Measurements from ENCODE around the gene HOXB8.

The HOXB8 gene

DNA sequence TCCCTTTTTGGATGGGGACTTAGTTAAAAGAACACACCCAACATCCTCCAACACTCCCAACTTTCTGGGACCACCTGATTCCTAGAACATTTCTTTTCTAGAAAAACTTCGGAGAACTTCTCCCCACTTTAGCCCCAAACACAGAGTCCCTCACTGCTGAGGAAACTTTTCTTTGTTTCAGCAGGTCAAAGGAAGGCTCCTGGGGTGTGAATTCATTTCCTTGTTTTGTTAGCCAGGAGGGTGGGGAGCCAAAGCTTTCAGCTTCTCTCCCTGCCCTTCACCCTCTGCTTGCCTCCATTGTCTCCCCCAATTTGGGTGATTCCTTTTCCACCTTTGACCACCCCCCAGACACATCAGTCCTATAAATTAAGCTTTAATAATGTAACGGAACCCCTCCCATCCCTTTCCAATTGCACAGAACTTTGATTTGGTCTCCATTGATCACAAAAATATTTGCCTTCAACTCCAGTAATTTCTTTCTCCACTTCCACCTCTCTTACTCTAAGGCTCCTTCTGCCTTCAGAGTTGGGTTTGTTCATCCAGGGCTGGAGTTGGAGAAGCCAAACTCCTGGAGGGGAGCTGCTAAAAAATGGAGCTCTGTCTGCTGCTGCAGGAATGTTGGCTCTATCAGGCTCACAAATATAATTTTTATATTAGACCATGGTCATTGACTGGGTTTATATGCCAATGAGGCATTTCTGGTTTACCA, 47.3 kb downstream of the HOXB8 start:
- H3F3A ChIP-seq (ENCODE audit: insufficient read depth): no peaks in the 10 kb centered on the region
- H3K9me2 ChIP-seq (replicated peaks; ENCODE audit: insufficient read depth, low read length): no peaks in the 10 kb centered on the region
- no peak overlapping the region for H3K4me2 ChIP-seq (ENCODE audit: low read depth, low read length, poor library complexity, severe bottlenecking)
- H3K4me3 ChIP-seq (ENCODE audit: insufficient read depth, low read length, poor library complexity, severe bottlenecking): no peak overlapping the region
- no peak overlapping the region for H3K9ac ChIP-seq (ENCODE audit: low read length)
- TF ChIP-seq, protein P1, sequence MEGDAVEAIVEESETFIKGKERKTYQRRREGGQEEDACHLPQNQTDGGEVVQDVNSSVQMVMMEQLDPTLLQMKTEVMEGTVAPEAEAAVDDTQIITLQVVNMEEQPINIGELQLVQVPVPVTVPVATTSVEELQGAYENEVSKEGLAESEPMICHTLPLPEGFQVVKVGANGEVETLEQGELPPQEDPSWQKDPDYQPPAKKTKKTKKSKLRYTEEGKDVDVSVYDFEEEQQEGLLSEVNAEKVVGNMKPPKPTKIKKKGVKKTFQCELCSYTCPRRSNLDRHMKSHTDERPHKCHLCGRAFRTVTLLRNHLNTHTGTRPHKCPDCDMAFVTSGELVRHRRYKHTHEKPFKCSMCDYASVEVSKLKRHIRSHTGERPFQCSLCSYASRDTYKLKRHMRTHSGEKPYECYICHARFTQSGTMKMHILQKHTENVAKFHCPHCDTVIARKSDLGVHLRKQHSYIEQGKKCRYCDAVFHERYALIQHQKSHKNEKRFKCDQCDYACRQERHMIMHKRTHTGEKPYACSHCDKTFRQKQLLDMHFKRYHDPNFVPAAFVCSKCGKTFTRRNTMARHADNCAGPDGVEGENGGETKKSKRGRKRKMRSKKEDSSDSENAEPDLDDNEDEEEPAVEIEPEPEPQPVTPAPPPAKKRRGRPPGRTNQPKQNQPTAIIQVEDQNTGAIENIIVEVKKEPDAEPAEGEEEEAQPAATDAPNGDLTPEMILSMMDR (IDR thresholded peaks at IDR 0.05; ENCODE audit: insufficient read depth, low read length, poor library complexity, severe bottlenecking): no peak
- TF ChIP-seq EZH2phosphoT487 (conservative IDR thresholded peaks at IDR 0.05; ENCODE audit: low read length): no peak
- no peaks in the 10 kb centered on the region for H3K79me2 ChIP-seq (ENCODE audit: insufficient read depth, low read length)
- no peak overlapping the region for H2AFZ ChIP-seq (ENCODE audit: low read depth, low read length, severe bottlenecking)
- no peaks in the 10 kb centered on the region for H3K9me3 ChIP-seq (ENCODE audit: insufficient read depth, low read length)
- H4K20me1 ChIP-seq (ENCODE audit: low read depth, low read length): no peaks in the 10 kb centered on the region
- H3K27me3 ChIP-seq (ENCODE audit: low read length): no peaks in the 10 kb centered on the region
- no peak overlapping the region for H3K27ac ChIP-seq (ENCODE audit: low read depth, low read length)
- H3K36me3 ChIP-seq (ENCODE audit: low read length): no peaks in the 10 kb centered on the region

DNA sequence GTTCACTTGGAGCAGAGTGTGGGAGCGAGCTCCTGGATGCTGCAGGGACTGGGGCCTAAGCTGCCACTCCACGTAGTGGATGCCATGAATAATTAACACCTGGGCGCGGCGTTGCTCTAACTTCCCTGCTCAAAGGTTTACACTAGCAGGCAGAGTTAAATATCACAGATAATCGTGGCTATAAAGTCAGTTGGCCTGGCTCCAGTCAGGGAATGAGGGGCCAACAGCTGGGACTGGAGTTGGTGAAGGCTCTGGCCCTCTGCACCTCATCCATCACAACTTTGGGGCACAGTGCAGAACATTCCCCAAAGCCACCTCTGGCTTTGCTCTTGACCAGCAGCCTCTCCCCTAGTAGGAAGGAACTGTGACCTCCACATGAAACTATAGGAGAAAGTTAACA, 47.9 kb downstream of the HOXB8 start:
- Histone ChIP-seq H3K27me3 (ENCODE audit: low read length) (no peaks in the 10 kb centered on the region), H3K36me3 (ENCODE audit: low read length) (no peaks in the 10 kb centered on the region), H3F3A (ENCODE audit: insufficient read depth) (no peaks in the 10 kb centered on the region), H3K9me3 (ENCODE audit: insufficient read depth, low read length) (no peaks in the 10 kb centered on the region), H3K4me3 (ENCODE audit: insufficient read depth, low read length, poor library complexity, severe bottlenecking) (no peak overlapping the region), H3K4me2 (ENCODE audit: low read depth, low read length, poor library complexity, severe bottlenecking) (no peak overlapping the region), H4K20me1 (ENCODE audit: low read depth, low read length) (no peaks in the 10 kb centered on the region), H3K27ac (ENCODE audit: low read depth, low read length) (no peak overlapping the region), H3K9me2 (replicated peaks; ENCODE audit: insufficient read depth, low read length) (no peaks in the 10 kb centered on the region), H3K79me2 (ENCODE audit: insufficient read depth, low read length) (no peaks in the 10 kb centered on the region), H3K9ac (ENCODE audit: low read length) (no peak overlapping the region), H2AFZ (ENCODE audit: low read depth, low read length, severe bottlenecking) (no peak overlapping the region)
- TF ChIP-seq, protein P1 (IDR thresholded peaks at IDR 0.05; ENCODE audit: insufficient read depth, low read length, poor library complexity, severe bottlenecking): no peak
- no peak for TF ChIP-seq EZH2phosphoT487 (conservative IDR thresholded peaks at IDR 0.05; ENCODE audit: low read length)

DNA sequence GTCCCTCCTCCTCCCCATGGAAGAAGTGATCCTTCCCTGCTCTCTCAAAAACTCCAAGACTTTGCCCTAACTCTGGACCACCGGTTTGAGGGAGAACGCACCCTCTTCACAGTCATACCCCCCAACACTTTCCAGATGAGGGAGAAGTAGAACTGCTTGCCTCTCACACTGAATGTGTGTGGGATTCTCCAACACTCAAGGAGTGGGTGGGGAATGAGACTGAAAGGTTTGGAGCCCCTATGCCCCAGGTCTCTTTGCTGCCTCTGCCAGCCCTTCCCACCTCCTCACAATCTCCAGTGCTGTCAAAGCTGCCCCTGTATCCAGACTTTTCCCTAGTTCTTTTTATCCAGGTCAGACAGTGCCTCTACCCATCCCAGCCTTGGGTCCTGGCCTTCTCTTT, 48.4 kb downstream of the HOXB8 start:
- Histone ChIP-seq H3K9me3 (ENCODE audit: insufficient read depth, low read length) (no peaks in the 10 kb centered on the region), H3F3A (ENCODE audit: insufficient read depth) (no peaks in the 10 kb centered on the region), H3K27me3 (ENCODE audit: low read length) (no peaks in the 10 kb centered on the region), H2AFZ (ENCODE audit: low read depth, low read length, severe bottlenecking) (no peak overlapping the region), H3K9ac (ENCODE audit: low read length) (no peak overlapping the region), H3K4me3 (ENCODE audit: insufficient read depth, low read length, poor library complexity, severe bottlenecking) (no peak overlapping the region), H4K20me1 (ENCODE audit: low read depth, low read length) (no peaks in the 10 kb centered on the region), H3K27ac (ENCODE audit: low read depth, low read length) (no peak overlapping the region), H3K79me2 (ENCODE audit: insufficient read depth, low read length) (no peaks in the 10 kb centered on the region), H3K9me2 (replicated peaks; ENCODE audit: insufficient read depth, low read length) (no peaks in the 10 kb centered on the region), H3K36me3 (ENCODE audit: low read length) (no peaks in the 10 kb centered on the region), H3K4me2 (ENCODE audit: low read depth, low read length, poor library complexity, severe bottlenecking) (no peak overlapping the region)
- TF ChIP-seq, protein P1 (IDR thresholded peaks at IDR 0.05; ENCODE audit: insufficient read depth, low read length, poor library complexity, severe bottlenecking): no peak
- TF ChIP-seq EZH2phosphoT487 (conservative IDR thresholded peaks at IDR 0.05; ENCODE audit: low read length): no peak

All from SU-DHL-6 (cell line).